ENCODE results near the gene PJA2.

- TF ChIP-seq CTCF (conservative IDR thresholded peaks at IDR 0.05 in 1 of 2, IDR thresholded peaks at IDR 0.05 in 1 of 2; ENCODE audit: low read depth in 1 of 2, low read length in 2 of 2) (no peak), EZH2 (IDR thresholded peaks at IDR 0.05; ENCODE audit: low read length, missing control alignments) (no peak)
These were observed 100.3 kb downstream of the PJA2 start for GRCh38 chr5:109309326-109310063.

Measured in fibroblast of lung (primary cell).